Natural killer cell treated with Interleukin-12 subunit alpha and Interleukin-12 subunit beta and Interleukin-15 and Interleukin-18, amount 100 ng/mL, for 72 hours (primary cell): ENCODE measurements around the gene IRS1. TPM values are rescaled to one million over a fixed set of nuclear protein-coding genes. Genes with fewer than 3 reads are reported as not detected.

ENCODE experiments used
- ATAC-seq, 2 donors: fragments of 150-1000 bp; cut with Tn5 transposase in 1 of 2; sonication (Bioruptor Pico), chemical (Tn5 transposase) in 1 of 2; 2 replicates each; pipeline ENCODE4 v1.10.0; 2021
- DNase-seq: peaks from one replicate; pipeline ENCODE4 v3.0.0; 2022; ENCODE audit warnings: low spot score
- H3K27ac Mint-ChIP-seq, 2 donors: 1 replicate in 1 of 2; 2 replicates in 1 of 2; pipeline ENCODE4 v1.8.0; 2022; ENCODE audit warnings: mixed read lengths in 2 of 2, mild to moderate bottlenecking in 1 of 2, moderate library complexity in 1 of 2
- H3K27me3 Mint-ChIP-seq, 2 donors: 1 replicate in 1 of 2; 2 replicates in 1 of 2; pipeline ENCODE4 v1.8.0; 2022; ENCODE audit warnings: mixed read lengths in 2 of 2
- H3K36me3 Mint-ChIP-seq: one replicate; pipeline ENCODE4 v1.8.0; 2022; ENCODE audit warnings: mixed read lengths
- H3K4me1 Mint-ChIP-seq, 2 donors: 1 replicate in 1 of 2; 2 replicates in 1 of 2; pipeline ENCODE4 v1.8.0; 2022; ENCODE audit warnings: low read depth in 2 of 2, mixed read lengths in 2 of 2, mild to moderate bottlenecking in 1 of 2
- H3K4me3 Mint-ChIP-seq: one replicate; pipeline ENCODE4 v1.8.0; 2022; ENCODE audit warnings: mixed read lengths
- H3K9me3 Mint-ChIP-seq: 2 replicates; pipeline ENCODE4 v1.8.0; 2022; ENCODE audit warnings: mixed read lengths
- total RNA-seq, 2 donors: library from RNA; stranded (reverse); gene quantifications; one replicate each; pipeline ENCODE4 v1.2.3, GENCODE V29; 2022

The IRS1 gene
- total RNA-seq, 2 donors from 2014 or later = 0.21 to 0.39 TPM

GRCh38 chr2:226687641-226688253, 111.9 kb downstream of the IRS1 start:
- H3K27me3 Mint-ChIP-seq = peaks cover 22 to 29% of the 10 kb centered on the region in 2 donors
- DNase-seq (no peak), ATAC-seq (no peak)
- H3K27ac Mint-ChIP-seq = no peak overlapping the region
- no peaks in the 10 kb centered on the region for H3K9me3 Mint-ChIP-seq
- H3K36me3 Mint-ChIP-seq = no peaks in the 10 kb centered on the region
- peaks cover 0 to 3% of the 10 kb centered on the region in 2 donors for H3K4me1 Mint-ChIP-seq
- no peak overlapping the region for H3K4me3 Mint-ChIP-seq

- no peak for DNase-seq
- H3K27ac Mint-ChIP-seq = no peak overlapping the region
- no peaks in the 10 kb centered on the region for H3K9me3 Mint-ChIP-seq
- H3K4me1 Mint-ChIP-seq = peaks cover 0 to 3% of the 10 kb centered on the region in 2 donors
- no peak overlapping the region for H3K4me3 Mint-ChIP-seq
- no peaks in the 10 kb centered on the region for H3K36me3 Mint-ChIP-seq
- H3K27me3 Mint-ChIP-seq = peaks cover 10 to 19% of the 10 kb centered on the region in 2 donors
- no peak for ATAC-seq
These were observed 115.1 kb downstream of the IRS1 start for GRCh38 chr2:226684563-226684959.

GRCh38 chr2:226683944-226684562, 115.6 kb downstream of the IRS1 start:
- peaks cover 10 to 19% of the 10 kb centered on the region in 2 donors for H3K27me3 Mint-ChIP-seq
- H3K9me3 Mint-ChIP-seq = no peaks in the 10 kb centered on the region
- H3K4me3 Mint-ChIP-seq = no peak overlapping the region
- no peak overlapping the region for H3K27ac Mint-ChIP-seq
- no peaks in the 10 kb centered on the region for H3K36me3 Mint-ChIP-seq
- ATAC-seq (no peak), DNase-seq (no peak)
- H3K4me1 Mint-ChIP-seq = peaks cover 0 to 3% of the 10 kb centered on the region in 2 donors

- no peaks in the 10 kb centered on the region for H3K9me3 Mint-ChIP-seq
- no peaks in the 10 kb centered on the region for H3K36me3 Mint-ChIP-seq
- peaks cover 0 to 3% of the 10 kb centered on the region in 2 donors for H3K4me1 Mint-ChIP-seq
- no peak overlapping the region for H3K27ac Mint-ChIP-seq
- no peak overlapping the region for H3K4me3 Mint-ChIP-seq
- ATAC-seq (no peak), DNase-seq (no peak)
- H3K27me3 Mint-ChIP-seq = peaks cover 5 to 19% of the 10 kb centered on the region in 2 donors
These were observed 116.4 kb downstream of the IRS1 start for GRCh38 chr2:226683196-226683595.

Other genes starting within 250 kb of the IRS1 start
- gene RHBDD1, start 36.2 kb upstream of the IRS1 start, total RNA-seq = 10 to 100 TPM; 40.1 to 43.3 TPM